Calu3 (cell line): ENCODE results near the gene MYNN. TPM values are rescaled to one million over a fixed set of nuclear protein-coding genes. Genes with fewer than 3 reads are reported as not detected.

Experiments used
- BruUV-seq: library from RNA; stranded (reverse); fragments of 400-500 nt; replicated peaks from 2 replicates; lab custom pipeline; 2021; lab: Mats Ljungman, UMichigan
- CTCF ChIA-PET: fragments of 300-600 bp; sonication (Branson Sonifier 250); formaldehyde crosslinking; loops from one replicate; lab custom pipeline; 2022; ENCODE audit warnings: antibody characterized with exemption; lab: Charles Lee
- DNase-seq: peaks from one replicate; pipeline ENCODE4 v3.0.0; 2022
- H3K27ac Mint-ChIP-seq: one replicate; pipeline ENCODE4 v1.8.0; 2022; ENCODE audit warnings: mixed read lengths; ENCODE audit not compliant: unreplicated experiment
- H3K27me3 Mint-ChIP-seq: one replicate; pipeline ENCODE4 v1.8.0; 2022; ENCODE audit warnings: mixed read lengths; ENCODE audit not compliant: unreplicated experiment
- H3K36me3 Mint-ChIP-seq: one replicate; pipeline ENCODE4 v1.8.0; 2022; ENCODE audit warnings: mild to moderate bottlenecking, moderate library complexity, mixed read lengths; ENCODE audit not compliant: insufficient read depth, unreplicated experiment
- H3K4me1 Mint-ChIP-seq: one replicate; pipeline ENCODE4 v1.8.0; 2022; ENCODE audit warnings: mild to moderate bottlenecking, low read depth, mixed read lengths; ENCODE audit not compliant: unreplicated experiment
- H3K4me3 Mint-ChIP-seq: one replicate; pipeline ENCODE4 v1.8.0; 2022; ENCODE audit warnings: mild to moderate bottlenecking, low read depth, moderate library complexity, mixed read lengths; ENCODE audit not compliant: unreplicated experiment
- H3K9me3 Mint-ChIP-seq: one replicate; pipeline ENCODE4 v1.8.0; 2022; ENCODE audit warnings: low read depth, mixed read lengths; ENCODE audit not compliant: unreplicated experiment
- intact Hi-C: fragments of 100-400 bp; cut with micrococcal nuclease; formaldehyde crosslinking; loops from one replicate; pipeline ENCODE4 v1.10.0; 2022; ENCODE audit not compliant: unreplicated experiment
- total RNA-seq: library from RNA; stranded (reverse); gene quantifications from 2 replicates; pipeline ENCODE4 v1.2.3, GENCODE V29; 2022
- TF ChIP-seq, protein P1 (sequence below): fragments of 200-600 bp; IDR thresholded peaks from one replicate; pipeline ENCODE4 v1.8.0; 2022; ENCODE audit warnings: antibody characterized with exemption; ENCODE audit not compliant: unreplicated experiment

MYNN gene
- total RNA-seq, 1 experiment from 2014 or later: 19.9 TPM

DNA sequence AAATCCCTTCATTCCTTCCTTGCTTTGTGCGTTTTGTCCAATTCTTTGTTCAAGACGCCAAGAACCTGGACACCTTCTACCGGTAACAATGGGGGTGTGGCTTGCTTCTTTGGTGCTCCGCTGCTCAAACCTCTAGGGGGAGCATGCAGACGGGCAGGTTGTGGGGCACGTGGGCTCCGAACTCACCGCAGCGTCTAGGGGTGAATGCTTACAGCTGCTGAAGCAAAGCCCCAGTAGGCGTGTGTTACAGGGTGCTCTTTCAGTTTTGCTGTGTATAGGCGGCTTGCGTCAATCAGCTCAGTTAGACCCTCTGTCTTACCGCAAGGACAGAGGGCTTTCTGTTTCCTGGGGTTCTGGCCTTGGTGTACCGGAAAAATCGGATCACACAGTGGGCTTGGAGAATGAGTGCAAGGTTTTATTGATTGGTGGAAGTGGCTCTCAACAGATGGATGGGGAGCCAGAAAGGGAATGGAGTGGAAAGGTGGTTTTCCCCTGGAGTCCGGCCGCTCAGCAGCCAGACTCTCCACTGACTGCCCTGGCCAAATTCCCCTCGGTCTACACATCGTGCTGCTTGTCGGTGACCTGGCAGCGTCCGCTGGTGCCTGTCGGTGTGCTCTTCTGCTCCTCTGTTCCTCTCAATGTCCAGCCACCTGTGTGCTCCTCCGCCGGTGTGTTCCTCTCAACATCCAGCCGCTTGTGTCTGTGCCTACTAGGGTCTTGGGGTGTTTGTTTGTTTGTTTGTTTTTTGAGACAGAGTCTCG is 40.7 kb downstream of the MYNN start:
- no TSS peak for BruUV-seq
- Mint-ChIP-seq H3K27me3 (peaks cover 42% of the 10 kb centered on the region), H3K27ac (no peak overlapping the region), H3K4me1 (no peaks in the 10 kb centered on the region), H3K9me3 (peaks cover 8% of the 10 kb centered on the region), H3K36me3 (peaks cover 8% of the 10 kb centered on the region), H3K4me3 (no peak overlapping the region)
- no peak for DNase-seq
- CTCF ChIA-PET: no interaction called here
- TF ChIP-seq, protein P1, sequence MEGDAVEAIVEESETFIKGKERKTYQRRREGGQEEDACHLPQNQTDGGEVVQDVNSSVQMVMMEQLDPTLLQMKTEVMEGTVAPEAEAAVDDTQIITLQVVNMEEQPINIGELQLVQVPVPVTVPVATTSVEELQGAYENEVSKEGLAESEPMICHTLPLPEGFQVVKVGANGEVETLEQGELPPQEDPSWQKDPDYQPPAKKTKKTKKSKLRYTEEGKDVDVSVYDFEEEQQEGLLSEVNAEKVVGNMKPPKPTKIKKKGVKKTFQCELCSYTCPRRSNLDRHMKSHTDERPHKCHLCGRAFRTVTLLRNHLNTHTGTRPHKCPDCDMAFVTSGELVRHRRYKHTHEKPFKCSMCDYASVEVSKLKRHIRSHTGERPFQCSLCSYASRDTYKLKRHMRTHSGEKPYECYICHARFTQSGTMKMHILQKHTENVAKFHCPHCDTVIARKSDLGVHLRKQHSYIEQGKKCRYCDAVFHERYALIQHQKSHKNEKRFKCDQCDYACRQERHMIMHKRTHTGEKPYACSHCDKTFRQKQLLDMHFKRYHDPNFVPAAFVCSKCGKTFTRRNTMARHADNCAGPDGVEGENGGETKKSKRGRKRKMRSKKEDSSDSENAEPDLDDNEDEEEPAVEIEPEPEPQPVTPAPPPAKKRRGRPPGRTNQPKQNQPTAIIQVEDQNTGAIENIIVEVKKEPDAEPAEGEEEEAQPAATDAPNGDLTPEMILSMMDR: no peak
- intact Hi-C loops: loop anchor here (1.0 kb wide), 1 partner anchor 31 kb away; no protein-coding TSS in a partner anchor

DNA sequence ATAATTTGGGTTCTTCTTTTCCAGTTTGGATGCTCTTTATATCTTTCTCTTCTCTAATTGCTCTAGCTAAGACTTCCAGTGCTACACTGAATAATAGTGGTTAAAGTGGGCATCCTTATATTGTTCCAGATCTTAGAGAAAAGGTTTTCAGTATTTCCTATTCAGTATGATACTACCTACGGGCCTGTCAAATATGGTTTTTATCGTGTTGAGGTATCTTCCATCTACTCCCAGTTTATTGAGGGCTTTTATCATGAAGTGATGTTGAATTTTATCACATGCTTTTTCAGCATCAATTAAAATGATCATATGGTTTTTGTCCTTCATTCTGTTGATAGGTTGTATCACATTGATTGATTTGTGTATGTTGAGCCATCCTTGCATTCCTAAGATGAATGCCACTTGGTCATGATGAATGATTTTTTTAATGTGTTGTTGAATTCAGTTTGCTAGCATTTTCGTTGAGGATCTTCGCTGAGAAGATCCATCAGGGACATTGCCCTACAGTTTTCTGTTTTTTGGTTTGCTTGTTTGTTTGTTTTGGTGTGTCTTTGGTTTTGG is 42.5 kb downstream of the MYNN start:
- H3K9me3 Mint-ChIP-seq: peaks cover 8% of the 10 kb centered on the region
- H3K27me3 Mint-ChIP-seq: peaks cover 42% of the 10 kb centered on the region
- CTCF ChIA-PET: no interaction called here
- H3K4me1 Mint-ChIP-seq: no peaks in the 10 kb centered on the region
- TF ChIP-seq, protein P1: no peak
- no peak for DNase-seq
- BruUV-seq: no TSS peak
- no peak overlapping the region for H3K27ac Mint-ChIP-seq
- peaks cover 8% of the 10 kb centered on the region for H3K36me3 Mint-ChIP-seq
- intact Hi-C loops: no loop called here
- no peak overlapping the region for H3K4me3 Mint-ChIP-seq

DNA sequence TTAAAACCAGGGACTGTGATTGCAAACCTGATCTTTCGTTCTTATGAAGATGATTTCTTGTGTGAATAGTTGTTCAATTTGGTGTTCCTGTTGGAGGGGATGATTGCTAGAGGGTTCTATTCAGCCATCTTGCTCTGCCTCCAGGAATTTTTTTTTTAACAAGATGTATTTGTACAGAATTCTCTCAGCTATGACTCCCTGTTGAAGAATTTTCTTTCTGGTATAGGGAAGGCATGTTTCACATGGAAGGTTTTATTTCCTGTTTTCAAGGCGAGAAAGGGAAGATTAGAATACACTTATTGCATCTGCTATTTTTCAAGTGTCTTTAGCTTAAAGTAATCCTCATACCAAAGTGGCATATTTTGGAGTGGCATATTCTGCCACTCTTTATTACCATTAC is 45.1 kb downstream of the MYNN start:
- peaks cover 8% of the 10 kb centered on the region for H3K9me3 Mint-ChIP-seq
- H3K36me3 Mint-ChIP-seq: peaks cover 16% of the 10 kb centered on the region
- no peak overlapping the region for H3K4me3 Mint-ChIP-seq
- CTCF ChIA-PET: interaction anchor here (0.5 kb wide), 1 partner anchor 13 kb away, joined by 3 read pairs; no protein-coding TSS in a partner anchor
- H3K4me1 Mint-ChIP-seq: no peaks in the 10 kb centered on the region
- H3K27me3 Mint-ChIP-seq: peaks cover 31% of the 10 kb centered on the region
- intact Hi-C loops: no loop called here
- no peak for DNase-seq
- TF ChIP-seq, protein P1: no peak
- no TSS peak for BruUV-seq
- H3K27ac Mint-ChIP-seq: no peak overlapping the region

DNA sequence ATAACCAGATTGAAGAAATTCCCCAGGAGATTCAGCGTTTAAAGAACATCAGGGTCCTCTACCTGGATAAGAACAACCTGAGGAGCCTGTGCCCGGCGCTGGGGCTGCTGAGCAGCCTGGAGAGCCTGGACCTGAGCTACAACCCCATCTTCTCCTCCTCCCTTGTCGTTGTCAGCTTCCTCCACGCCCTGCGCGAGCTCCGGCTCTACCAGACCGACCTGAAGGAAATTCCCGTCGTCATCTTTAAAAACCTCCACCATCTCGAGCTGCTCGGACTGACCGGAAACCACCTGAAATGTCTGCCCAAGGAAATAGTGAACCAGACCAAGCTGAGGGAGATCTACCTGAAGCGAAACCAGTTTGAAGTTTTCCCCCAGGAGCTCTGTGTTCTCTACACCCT is 48.9 kb downstream of the MYNN start:
- Mint-ChIP-seq H3K4me3 (peak overlapping the region; percentile 65), H3K27me3 (peaks cover 17% of the 10 kb centered on the region), H3K4me1 (no peaks in the 10 kb centered on the region), H3K9me3 (no peaks in the 10 kb centered on the region), H3K36me3 (peaks cover 8% of the 10 kb centered on the region), H3K27ac (peak overlapping the region; percentile 37)
- peak; percentile 34 for DNase-seq
- intact Hi-C loops: no loop called here
- CTCF ChIA-PET: interaction anchor here (0.7 to 1.5 kb wide), 2 partner anchors 146 to 903 kb away, joined by 3 to 5 read pairs; no protein-coding TSS in a partner anchor
- TF ChIP-seq, protein P1: no peak
- BruUV-seq: no TSS peak
